C1 segment of cervical spinal cord (tissue), 14 donors: Measurements from ENCODE around the gene ITGB4.

Source experiments
- DNase-seq, 14 donors: peaks; one replicate each; lab custom pipeline; 2025; lab: John Stamatoyannopoulos, UW

The ITGB4 gene

DNA sequence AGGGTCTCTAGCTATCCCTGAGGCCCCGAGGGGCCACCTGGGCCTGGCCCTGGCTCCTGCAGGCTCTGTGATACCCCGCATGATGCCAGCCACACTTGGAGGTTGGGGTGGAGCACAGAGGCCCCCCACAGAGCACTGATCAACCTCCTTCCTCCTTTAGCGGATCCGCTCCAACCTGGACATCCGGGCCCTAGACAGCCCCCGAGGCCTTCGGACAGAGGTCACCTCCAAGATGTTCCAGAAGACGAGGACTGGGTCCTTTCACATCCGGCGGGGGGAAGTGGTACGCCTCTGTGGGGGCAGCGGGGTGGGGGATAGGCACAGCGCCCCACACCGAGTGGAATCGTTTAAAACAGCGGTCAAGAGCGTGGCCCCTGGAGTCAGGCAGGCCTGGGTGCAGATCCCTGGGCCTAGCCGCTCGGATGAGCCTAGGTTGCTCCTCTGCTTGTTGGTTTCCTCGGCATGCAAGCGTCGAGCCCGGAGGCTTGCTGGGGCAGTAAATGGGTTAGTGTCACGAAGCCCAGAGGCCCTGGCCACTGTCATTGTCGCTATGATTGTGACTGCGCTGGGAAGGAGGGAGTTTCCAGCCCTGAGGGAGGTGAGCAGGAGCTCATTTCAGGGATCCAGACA, 9.9 kb downstream of the ITGB4 start:
- no peak for DNase-seq

DNA sequence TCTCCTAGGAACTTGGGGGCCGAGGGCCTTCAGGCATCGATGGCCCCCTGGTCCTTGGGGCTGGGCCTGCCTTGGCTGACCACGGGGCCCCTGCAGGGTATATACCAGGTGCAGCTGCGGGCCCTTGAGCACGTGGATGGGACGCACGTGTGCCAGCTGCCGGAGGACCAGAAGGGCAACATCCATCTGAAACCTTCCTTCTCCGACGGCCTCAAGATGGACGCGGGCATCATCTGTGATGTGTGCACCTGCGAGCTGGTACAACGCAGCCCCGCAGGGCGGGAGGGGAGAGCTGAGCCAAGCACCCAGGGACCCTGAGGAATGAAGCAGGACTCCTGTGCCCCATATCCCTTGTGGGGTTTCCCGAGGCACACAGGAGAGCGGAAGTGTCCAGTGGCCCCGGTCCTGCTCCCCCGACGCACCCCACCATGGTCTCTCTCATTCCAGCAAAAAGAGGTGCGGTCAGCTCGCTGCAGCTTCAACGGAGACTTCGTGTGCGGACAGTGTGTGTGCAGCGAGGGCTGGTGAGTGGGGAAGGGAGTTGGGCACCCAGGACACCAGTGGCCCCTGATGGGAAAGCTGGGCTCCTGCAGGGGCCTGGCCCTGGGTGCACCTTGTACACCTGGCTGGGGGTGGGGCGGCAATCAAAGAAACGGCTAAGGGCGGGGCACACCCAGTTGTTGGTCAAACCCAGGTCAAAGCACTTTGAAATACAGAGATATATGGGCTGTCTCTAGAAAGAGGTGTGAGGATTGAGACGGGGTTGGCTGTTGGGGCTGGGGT, 10.6 kb downstream of the ITGB4 start:
- no peak for DNase-seq

DNA sequence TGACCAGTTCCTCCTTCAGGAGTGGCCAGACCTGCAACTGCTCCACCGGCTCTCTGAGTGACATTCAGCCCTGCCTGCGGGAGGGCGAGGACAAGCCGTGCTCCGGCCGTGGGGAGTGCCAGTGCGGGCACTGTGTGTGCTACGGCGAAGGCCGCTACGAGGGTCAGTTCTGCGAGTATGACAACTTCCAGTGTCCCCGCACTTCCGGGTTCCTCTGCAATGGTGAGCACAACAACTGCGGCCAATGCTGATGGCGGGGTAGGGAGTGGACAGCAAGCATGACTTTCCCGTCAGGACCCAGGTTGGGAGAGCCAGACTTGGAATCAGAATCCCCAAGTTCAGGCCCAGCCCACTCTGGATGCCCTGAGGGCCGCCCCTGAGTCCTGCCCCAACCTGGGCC, 12.2 kb downstream of the ITGB4 start:
- DNase-seq = no peak

DNA sequence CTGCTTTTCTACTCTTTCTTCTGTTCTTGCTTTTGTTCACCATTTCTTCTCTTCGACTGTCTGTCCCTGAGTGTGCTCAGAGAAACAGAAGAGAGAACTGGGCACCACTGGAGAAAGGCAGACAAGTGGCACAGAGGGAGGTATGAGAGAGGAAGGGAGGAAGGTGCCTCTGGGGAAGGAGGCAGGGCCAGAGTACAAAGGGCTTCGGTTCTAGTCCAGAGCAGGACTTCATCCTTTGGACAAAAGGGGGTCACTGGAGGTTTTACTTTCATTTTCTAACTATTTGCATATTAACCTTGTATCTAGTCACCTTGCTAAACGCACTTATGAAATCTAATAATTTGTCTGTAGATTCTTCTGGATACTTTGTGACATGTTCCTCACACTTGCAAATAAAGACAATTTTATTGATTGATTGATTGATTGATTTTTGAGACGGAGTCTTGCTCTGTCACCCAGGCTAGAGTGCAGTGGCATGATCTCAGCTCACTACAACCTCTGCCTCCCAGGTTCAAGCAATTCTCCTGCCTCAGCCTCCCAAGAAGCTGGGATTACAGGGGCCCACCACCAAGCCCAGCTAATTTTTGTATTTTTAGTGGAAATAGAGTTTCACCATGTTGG, 13.5 kb downstream of the ITGB4 start:
- no peak for DNase-seq

- no peak for DNase-seq
Observed at GRCh38 chr17:75736173-75736835, 15.0 kb downstream of the ITGB4 start.

- DNase-seq = no peak
Observed at GRCh38 chr17:75737133-75737962, 16.1 kb downstream of the ITGB4 start.

DNA sequence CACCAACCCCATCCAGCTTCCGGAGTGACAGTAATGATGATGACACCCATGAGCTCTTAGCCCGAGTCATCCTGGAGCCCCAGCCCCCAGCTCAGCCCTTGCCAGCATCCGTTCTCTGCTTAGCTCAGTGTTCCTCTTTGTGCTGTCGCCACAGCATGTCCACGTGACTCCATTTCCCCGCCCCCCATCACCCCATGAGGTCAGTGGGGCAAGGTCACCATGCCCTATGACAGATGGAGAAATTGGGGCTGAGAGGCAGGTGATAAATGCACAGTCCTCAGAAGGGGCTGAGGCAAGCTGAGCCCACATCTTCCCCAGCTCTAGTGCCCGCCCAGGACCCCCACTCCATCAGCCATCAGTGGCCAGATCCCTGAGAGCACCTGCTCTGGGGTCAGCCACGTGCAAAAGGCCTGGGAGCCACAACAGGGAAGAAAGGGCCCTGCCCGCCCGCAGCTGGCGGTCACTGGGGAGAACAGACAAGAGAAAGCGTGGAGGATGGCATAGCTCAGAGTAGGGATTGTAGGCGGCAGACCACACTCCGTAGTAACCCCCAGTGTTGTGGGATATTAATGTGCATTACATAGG, 17.1 kb downstream of the ITGB4 start:
- peak in 5 of 14 donors; percentile 11 to 87 (median 36) for DNase-seq

DNA sequence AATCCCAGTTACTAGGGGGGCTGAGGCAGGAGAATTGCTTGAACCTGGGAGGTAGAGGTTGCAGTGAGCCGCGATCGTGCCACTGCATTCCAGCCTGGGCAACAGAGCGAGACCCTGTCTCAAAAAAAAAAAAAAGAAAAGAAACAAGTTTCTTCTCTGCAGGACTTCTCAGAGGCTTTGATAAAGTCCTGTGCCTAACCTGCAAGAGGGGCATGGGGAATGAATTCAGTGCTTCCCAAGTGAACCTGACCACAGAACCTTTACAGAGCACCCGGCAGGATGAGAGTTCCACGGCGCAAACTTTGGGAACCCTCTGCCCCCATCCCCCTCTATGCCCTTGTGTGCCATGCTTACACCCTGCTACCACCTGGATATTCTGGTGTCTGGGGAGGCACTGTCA, 17.9 kb downstream of the ITGB4 start:
- DNase-seq = no peak

DNA sequence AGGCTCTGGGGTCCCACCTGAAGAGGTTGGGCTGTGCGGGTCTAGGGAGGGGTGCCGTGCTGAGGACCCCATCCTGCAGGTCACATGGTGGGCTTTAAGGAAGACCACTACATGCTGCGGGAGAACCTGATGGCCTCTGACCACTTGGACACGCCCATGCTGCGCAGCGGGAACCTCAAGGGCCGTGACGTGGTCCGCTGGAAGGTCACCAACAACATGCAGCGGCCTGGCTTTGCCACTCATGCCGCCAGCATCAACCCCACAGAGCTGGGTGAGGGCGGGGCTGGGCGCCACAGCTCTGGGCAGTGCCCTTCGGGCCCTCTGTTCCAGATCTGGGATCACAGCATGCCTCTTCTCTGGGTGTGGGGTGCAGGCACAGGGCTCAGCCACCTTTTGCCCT, 18.5 kb downstream of the ITGB4 start:
- no peak for DNase-seq

GRCh38 chr17:75740215-75740614, 19.0 kb downstream of the ITGB4 start:
- DNase-seq = no peak

DNA sequence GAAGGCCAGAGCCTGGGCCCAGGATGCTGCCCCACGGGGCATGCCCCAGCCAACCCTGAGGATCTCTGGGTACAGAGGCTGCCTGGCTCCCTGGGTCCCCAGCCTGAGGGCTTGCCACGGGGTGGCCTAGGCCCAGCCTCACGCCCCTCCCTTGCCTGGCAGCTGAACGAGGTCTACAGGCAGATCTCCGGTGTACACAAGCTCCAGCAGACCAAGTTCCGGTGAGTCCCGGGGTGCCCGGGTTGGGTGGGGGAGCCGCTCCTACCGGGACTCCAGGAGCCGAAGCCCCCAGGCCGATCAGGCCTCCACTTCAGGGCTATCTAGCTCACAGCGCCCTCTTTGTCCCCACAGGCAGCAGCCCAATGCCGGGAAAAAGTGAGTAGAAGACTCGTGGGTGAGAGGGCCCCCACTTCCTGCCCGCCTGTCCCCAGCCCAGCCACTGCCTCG, 19.4 kb downstream of the ITGB4 start:
- no peak for DNase-seq

- DNase-seq = no peak
Observed at GRCh38 chr17:75742337-75742736, 21.1 kb downstream of the ITGB4 start.

- DNase-seq = no peak
Observed at GRCh38 chr17:75743625-75744206, 22.5 kb downstream of the ITGB4 start.

DNA sequence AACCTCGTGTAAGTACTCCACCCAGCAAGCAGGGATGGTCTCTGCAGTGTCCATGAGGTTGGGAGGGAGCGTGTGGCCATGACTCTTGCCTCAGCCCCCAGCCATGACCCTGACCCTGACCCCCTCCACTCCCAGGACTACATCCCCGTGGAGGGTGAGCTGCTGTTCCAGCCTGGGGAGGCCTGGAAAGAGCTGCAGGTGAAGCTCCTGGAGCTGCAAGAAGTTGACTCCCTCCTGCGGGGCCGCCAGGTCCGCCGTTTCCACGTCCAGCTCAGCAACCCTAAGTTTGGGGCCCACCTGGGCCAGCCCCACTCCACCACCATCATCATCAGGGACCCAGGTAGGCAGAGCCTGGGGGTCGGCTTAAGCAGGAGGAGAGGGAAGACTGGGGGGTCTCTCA, 27.4 kb downstream of the ITGB4 start:
- DNase-seq = no peak

DNA sequence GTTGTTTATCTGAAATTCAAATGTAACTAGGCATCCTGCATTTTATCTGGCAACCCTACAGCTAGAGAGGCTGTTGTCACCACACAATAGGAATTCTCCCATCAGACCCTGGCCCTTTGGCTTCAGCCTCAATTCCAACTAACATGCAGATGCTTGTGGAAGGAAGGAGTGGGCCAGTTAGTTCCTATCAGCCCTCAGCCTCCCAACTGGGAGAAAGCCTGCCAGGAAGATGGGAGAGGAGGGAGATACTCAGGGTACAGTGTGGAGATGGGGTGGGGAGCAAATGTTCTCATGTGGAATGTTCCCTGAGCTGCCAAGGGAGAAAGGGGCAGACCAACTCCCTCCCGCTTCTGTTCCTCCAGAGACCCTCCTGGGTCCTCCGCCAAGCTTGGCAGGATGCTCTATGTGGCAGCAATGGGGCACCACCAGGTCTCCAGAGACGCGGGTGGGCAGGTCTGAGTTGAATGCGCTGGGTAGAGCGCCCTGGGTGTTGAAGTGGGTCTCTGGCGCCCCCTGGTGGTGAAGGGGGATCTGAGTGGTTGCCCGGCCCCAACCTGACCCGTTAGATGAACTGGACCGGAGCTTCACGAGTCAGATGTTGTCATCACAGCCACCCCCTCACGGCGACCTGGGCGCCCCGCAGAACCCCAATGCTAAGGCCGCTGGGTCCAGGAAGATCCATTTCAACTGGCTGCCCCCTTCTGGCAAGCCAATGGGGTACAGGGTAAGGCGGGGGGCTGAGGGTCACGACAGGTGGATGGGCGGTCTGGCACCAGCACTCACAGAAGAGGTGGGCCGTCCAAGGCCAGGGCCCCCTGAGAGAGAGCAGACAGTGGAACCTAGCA, 28.5 kb downstream of the ITGB4 start:
- DNase-seq = peak; percentile 16 to 88 (median 68)

DNA sequence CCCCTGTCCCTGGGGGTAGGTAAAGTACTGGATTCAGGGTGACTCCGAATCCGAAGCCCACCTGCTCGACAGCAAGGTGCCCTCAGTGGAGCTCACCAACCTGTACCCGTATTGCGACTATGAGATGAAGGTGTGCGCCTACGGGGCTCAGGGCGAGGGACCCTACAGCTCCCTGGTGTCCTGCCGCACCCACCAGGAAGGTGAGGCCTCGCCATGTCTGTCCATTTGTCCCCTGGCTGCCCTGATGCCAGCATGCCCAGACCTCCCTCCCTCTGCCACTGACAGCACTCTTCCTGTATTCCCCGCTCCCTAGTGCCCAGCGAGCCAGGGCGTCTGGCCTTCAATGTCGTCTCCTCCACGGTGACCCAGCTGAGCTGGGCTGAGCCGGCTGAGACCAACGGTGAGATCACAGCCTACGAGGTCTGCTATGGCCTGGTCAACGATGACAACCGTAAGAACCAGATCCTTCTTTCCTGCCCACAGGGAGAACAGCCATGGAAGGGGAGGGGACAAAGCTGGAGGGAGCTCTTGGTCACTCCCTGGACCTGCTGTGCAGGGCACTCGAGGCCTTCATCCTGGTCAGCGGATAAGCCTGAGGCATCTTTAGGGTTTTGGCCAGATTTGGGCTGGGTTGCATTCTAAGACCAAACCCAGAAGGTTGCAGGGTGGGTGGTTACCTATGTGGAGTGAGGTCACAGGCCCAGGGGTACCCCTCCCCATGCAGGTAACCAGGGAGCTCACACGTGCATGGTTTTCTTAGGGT, 29.6 kb downstream of the ITGB4 start:
- DNase-seq = no peak

GRCh38 chr17:75751676-75752404, 30.6 kb downstream of the ITGB4 start:
- DNase-seq = no peak

DNA sequence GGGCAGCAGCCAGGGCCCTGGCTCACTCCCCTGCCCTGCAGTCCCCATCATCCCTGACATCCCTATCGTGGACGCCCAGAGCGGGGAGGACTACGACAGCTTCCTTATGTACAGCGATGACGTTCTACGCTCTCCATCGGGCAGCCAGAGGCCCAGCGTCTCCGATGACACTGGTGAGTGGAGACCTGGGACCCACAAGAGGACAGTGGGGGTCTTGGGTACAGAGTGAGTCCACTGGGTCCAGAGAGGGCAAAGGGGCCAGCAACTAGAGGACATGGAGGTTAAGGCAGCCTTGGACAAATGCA, 31.1 kb downstream of the ITGB4 start:
- no peak for DNase-seq
